Renal pelvis (tissue), 12 donors: ENCODE results near the gene AMY1C. TPM values are rescaled to one million over a fixed set of nuclear protein-coding genes. Genes with fewer than 3 reads are reported as not detected.
"Not testable (repeated sequence)": the region's sequence is repeated elsewhere in the genome, so short reads cannot be mapped to it uniquely, and the experiment has no call there.

Experiments used
- DNase-seq: peaks from one replicate; pipeline ENCODE4 v3.0.0-alpha.2; 2013
- long read RNA-seq, 16 experiments: transcript quantifications; one replicate each; lab custom pipeline, GENCODE V29; 2026
- polyA plus RNA-seq, 3 donors: library from polyadenylated mRNA; unstranded; fragments of 120-200 nt; gene quantifications; one replicate each; pipeline ENCODE4 v1.2.1, GENCODE V29; 2013; ENCODE audit not compliant: insufficient read length in 3 of 3

The AMY1C gene
- polyA plus RNA-seq, result not detected
- long read RNA-seq, donor 1, result 0 reads
- long read RNA-seq, donor 2, result 0 reads
- long read RNA-seq, donor 3, result 0 reads
- long read RNA-seq, donor 4, result 0 reads
- long read RNA-seq, donor 5, result 0 reads
- long read RNA-seq, donor 6, result 0 reads
- long read RNA-seq, donor 7, result 0 reads
- long read RNA-seq, donor 8, result 0 reads
- long read RNA-seq, donor 9, result 0 reads
- long read RNA-seq, donor 10, result 0 reads
- long read RNA-seq, donor 11, result 0 reads
- long read RNA-seq, donor 12, result 0 reads
- long read RNA-seq, donor 13, result 0 reads
- long read RNA-seq, donor 14, result 0 reads
- long read RNA-seq, donor 15, result 0 reads
- long read RNA-seq, donor 16, result 0 reads

DNA sequence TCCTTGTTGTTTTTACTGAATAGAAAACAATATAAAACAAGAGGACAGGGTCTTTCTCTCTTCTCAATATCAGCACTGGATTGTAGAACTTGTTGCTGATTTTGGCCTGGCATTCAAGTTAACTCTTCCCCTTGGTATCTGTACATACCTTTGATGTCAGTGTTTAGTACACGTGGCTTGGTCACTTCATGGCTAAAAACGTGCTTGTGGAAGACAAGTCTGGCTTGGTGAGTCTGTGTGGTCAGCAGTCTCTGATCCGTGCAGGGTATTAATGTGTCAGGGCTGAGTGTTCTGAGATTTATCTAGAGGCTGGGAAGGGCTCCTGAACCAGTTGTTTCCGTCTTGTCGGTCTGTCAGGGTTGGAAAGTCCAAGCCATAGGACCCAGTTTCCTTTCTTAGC is at the start of gene AMY1C:
Gene AMY1C (plus strand): TSS at position 301 of the 400 bp plus-strand sequence. CDS start 572 bp downstream, outside the sequence.
- not testable (repeated sequence) for DNase-seq

- DNase-seq, result not testable (repeated sequence)
These were observed 49.0 kb upstream of the AMY1C start for GRCh38 chr1:103700669-103701068.

GRCh38 chr1:103701256-103701655 is 48.4 kb upstream of the AMY1C start:
- DNase-seq, result not testable (repeated sequence)

- not testable (repeated sequence) for DNase-seq
These were observed 42.0 kb upstream of the AMY1C start for GRCh38 chr1:103707670-103708069.

GRCh38 chr1:103710381-103710780 is 39.3 kb upstream of the AMY1C start:
- not testable (repeated sequence) for DNase-seq

GRCh38 chr1:103717404-103717803 is 32.3 kb upstream of the AMY1C start:
- not testable (repeated sequence) for DNase-seq

- DNase-seq, result not testable (repeated sequence)
These were observed 28.2 kb upstream of the AMY1C start for GRCh38 chr1:103721473-103721872.

DNA sequence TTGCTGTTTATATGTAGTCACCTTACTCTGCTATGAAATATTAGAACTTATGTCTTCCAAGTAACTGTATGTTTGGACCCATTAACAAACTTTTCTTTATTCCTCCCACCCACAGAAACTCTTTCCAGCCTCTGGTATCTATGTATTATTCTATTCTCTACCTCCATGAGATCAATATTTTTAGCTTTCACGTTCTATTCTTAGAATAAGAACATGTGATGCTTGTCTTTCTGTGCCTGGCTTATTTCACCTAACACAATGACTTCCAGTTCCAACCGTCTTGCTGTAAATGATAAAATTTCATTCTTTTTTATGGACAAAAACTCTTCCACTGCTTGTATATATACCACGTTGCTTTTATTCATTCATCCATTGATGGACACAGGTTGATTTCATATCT is 14.4 kb upstream of the AMY1C start:
- not testable (repeated sequence) for DNase-seq

DNA sequence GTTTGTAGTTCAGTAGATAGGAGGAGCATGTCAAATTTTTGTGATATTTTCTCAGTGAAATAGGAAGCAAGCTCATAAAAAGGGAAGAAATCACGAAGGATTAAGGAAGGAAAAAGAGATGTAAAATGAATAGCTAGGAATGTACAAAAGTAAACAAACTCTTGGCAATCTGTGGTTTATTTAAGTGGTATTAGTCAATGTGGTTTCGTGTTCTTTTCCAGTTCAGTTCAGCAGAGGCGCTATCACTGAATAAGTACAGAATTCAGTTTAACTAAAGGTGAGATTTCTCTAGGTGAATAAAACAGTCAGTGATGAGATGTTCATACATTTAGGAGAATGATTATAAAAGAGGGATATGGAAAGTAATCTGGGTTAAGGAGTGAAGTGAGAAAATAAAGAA is 11.7 kb upstream of the AMY1C start:
- not testable (repeated sequence) for DNase-seq

DNA sequence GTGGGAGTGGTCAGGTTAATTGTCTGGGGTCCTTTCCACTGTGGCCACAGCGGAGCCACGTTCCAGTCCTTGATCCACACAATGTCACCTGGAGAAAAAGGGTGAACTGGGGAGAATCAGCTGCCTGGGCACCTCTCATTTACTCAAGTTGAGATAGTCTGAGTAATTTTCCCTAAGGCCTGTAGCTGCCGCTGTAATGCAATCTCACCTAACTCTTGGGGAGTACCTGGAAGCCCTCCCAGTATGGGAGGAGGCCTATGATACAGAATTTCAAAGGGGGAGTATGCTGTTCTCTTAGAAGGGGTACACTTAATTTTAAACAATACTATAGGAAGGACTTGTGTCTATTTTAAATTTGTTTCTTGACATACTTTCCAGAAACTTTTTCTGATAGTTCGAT is 5.2 kb upstream of the AMY1C start:
- DNase-seq, result not testable (repeated sequence)

DNA sequence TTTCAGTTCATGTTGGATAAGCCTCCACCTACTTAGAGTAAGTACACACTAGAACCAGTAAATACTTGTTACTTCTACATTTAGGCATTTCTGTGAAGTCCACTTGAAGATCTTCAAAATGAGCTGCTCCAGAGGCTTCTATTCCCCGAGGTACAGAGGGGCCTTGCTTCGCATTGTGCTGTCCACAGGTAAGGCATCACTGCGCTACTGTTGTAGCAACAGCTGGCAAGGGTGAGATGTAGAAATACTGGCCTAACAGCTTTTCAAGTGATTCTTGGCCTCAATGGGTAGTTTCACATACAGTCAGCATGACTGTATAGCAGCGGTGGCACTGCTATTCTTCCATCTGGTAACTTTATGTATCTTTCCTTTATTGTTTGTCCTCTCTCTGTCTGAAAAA is 4.7 kb upstream of the AMY1C start:
- not testable (repeated sequence) for DNase-seq

DNA sequence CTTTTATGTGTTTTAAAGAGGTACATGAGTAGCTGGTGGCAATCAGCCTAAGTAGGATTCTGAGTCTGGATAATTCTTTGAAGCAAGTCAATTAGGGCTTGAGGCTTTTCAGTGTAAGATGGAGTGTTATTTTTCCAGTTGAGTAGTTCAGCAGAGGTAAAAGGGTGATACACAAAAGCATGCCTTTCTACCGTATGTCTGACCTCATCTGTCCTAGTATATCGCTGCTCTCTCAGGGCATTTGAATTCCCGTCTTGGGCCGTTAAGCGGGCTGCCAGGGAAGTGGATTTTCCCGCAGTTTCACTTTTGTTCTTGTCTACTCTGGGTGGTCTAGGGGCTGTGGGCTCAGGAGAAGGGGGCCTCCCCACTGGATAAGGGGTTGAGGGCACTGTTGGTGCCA is 1.4 kb upstream of the AMY1C start:
- not testable (repeated sequence) for DNase-seq

GRCh38 chr1:103761896-103762295 is 12.2 kb downstream of the AMY1C start:
- DNase-seq, result no peak

DNA sequence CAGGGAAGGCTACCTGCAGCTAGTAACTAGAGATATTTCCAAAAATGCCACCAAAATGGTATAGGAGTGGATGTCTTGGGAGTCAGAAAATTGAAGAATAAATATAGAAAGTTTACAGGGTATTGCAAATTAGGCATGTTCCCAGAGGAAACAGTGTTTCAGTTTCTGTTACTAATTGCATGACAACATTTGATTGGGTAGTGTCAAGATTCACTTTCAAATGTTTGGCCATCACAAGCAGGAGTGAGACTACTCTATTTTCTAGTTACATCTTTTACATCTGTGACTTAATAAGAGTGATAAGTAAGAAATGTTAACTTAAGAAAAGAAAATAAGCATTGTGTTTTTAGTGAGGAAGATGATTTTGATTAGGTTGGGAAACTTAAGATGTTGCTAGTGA is 30.2 kb downstream of the AMY1C start:
- no peak for DNase-seq

DNA sequence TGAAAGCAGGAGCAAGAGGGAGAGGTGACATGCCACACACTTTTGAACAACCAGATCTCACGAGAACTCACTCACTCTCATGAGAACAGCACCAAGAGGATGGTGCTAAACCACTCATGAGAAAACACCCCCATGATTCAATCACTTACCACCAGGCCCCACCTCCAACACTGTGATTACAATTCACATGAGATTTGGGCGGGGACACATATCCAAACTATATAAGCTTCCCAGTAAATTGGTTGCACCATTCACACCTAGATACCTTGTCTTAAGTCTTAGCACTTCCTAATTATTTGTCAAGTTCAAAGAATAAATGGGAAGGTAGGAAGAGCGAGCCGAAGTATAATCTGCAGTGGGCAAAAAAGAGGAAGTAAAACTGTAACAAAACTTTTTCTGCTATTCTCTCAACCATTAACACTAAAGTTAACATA is 34.3 kb downstream of the AMY1C start:
- no peak for DNase-seq

DNA sequence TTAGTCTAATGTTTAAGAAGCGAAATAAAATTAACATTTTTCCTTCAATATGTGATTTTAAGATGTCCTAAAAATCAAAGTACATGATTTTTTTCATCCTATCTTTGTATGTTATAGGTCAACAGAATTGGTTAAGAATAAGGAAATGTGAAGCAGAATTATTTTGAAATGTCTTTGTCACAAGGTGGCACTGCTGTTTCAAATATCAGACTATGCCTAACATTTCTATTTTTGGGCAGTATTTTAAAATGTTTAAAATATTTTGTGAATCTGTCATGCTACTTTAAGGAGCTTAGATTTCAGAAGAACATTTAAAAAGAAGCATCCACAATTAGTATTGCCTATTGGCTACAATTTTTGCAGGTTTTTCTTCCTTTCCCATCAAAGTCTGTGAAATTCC is 38.7 kb downstream of the AMY1C start:
- peak; percentile 1 for DNase-seq

GRCh38 chr1:103790172-103790571 is 40.5 kb downstream of the AMY1C start:
- DNase-seq, result no peak

Other genes with a start within 250 kb of the AMY1C start
- gene RNPC3, start 224.2 kb upstream of the AMY1C start, polyA plus RNA-seq, result 10 to 100 TPM; 35.4 to 84.4 (median 82.8) TPM
- gene AMY2B, start 178.3 kb upstream of the AMY1C start, polyA plus RNA-seq, result 10 to 100 TPM; 24.5 to 61.1 (median 45.6) TPM
- under 1 TPM in 1 of 3 donors, not detected in 2; 0.47 TPM for gene AMY2A, start 132.5 kb upstream of the AMY1C start, polyA plus RNA-seq
- gene AMY1A, start 94.1 kb upstream of the AMY1C start, polyA plus RNA-seq, result under 1 TPM in 2 of 3 donors, not detected in 1; 0.38 to 0.40 TPM
- gene AMY1B, start 53.7 kb upstream of the AMY1C start, polyA plus RNA-seq, result under 1 TPM; 0.16 to 0.40 (median 0.38) TPM